K562 (cell line): ENCODE measurements around the gene PLEKHA6.

Experiments
- BCLAF1 ChIP-seq, 2 experiments: fragments of 450-650 bp in 1 of 2; IDR thresholded peaks; 2 replicates each; pipeline ENCODE4 v1.6.1; 2011 to 2017; ENCODE audit warnings: low read depth in 2 of 2, antibody characterized with exemption in 1 of 2, borderline replicate concordance in 1 of 2, low read length in 1 of 2, mild to moderate bottlenecking in 1 of 2, mixed read lengths in 1 of 2; ENCODE audit not compliant: control insufficient read depth in 1 of 2
- CBFB ChIP-seq: sonication (generic); formaldehyde crosslinking; IDR thresholded peaks from 2 replicates; pipeline ENCODE4 v1.4.0; 2020; ENCODE audit warnings: mild to moderate bottlenecking, missing genetic modification reagents
- CEBPZ ChIP-seq: fragments of 150-350 bp; IDR thresholded peaks from 2 replicates; pipeline ENCODE4 v1.6.1; 2014; ENCODE audit warnings: low read depth, mild to moderate bottlenecking, low read length, borderline replicate concordance
- CTCF ChIP-seq, 3 experiments: IDR thresholded peaks in 2 of 3; conservative IDR thresholded peaks in 1 of 3; 2 replicates each; pipeline ENCODE4 v1.5.1; 2011 to 2012; ENCODE audit warnings: low read length in 3 of 3, mild to moderate bottlenecking in 3 of 3, control low read depth in 2 of 3, improper control_type of control experiment in 1 of 3, inconsistent platforms in 1 of 3, low read depth in 1 of 3, mixed read lengths in 1 of 3, moderate library complexity in 1 of 3; ENCODE audit not compliant: insufficient read depth in 2 of 3
- ESRRA ChIP-seq: fragments of 450-650 bp; IDR thresholded peaks from 2 replicates; pipeline ENCODE4 v1.6.1; 2014; ENCODE audit warnings: low read depth, mild to moderate bottlenecking, moderate library complexity, borderline replicate concordance
- HCFC1 ChIP-seq: IDR thresholded peaks from 2 replicates; pipeline ENCODE4 v1.6.1; 2012; ENCODE audit warnings: low read depth, low read length, improper control_type of control experiment
- MYNN ChIP-seq, 2 experiments: sonication (generic); formaldehyde crosslinking in 1 of 2; IDR thresholded peaks; 2 replicates each; pipeline versions ENCODE4 v1.5.0 to v1.6.1; 2016 to 2020; ENCODE audit warnings: antibody characterized with exemption in 1 of 2, missing genetic modification reagents in 1 of 2
- PHF21A ChIP-seq: fragments of 450-650 bp; IDR thresholded peaks from 2 replicates; pipeline ENCODE4 v1.6.1; 2017; ENCODE audit warnings: low read depth, borderline replicate concordance
- PKNOX1 ChIP-seq: fragments of 450-650 bp; IDR thresholded peaks from 2 replicates; pipeline ENCODE4 v1.6.1; 2016
- RAD21 ChIP-seq, 2 experiments: fragments of 250-450 bp in 1 of 2; fragments of 450-650 bp in 1 of 2; sonication (Bioruptor Pico) in 1 of 2; formaldehyde crosslinking in 1 of 2; IDR thresholded peaks in 1 of 2; conservative IDR thresholded peaks in 1 of 2; 2 replicates each; pipeline versions ENCODE4 v1.4.0 to v1.8.0; 2020 to 2022; ENCODE audit warnings: mild to moderate bottlenecking in 2 of 2, moderate library complexity in 1 of 2
- SOX6 ChIP-seq: fragments of 450-650 bp; IDR thresholded peaks from 2 replicates; pipeline ENCODE4 v1.6.1; 2014; ENCODE audit warnings: mild to moderate bottlenecking
- ZNF146 ChIP-seq: IDR thresholded peaks from one replicate; pipeline ENCODE4 v1.6.1; 2018; ENCODE audit warnings: missing compliant biosample characterization; ENCODE audit not compliant: unreplicated experiment
- ZNF277 ChIP-seq: fragments of 250-450 bp; sonication (Bioruptor Pico); IDR thresholded peaks from 2 replicates; pipeline ENCODE4 v1.8.0; 2022; ENCODE audit warnings: inconsistent platforms, mild to moderate bottlenecking, moderate library complexity, borderline replicate concordance

- no peak for TF ChIP-seq HCFC1
- no peak for TF ChIP-seq PHF21A
- no peak for TF ChIP-seq CBFB (CRISPR knock-in tag)
- TF ChIP-seq CTCF (IDR thresholded peaks at IDR 0.05 in 2 of 3, conservative IDR thresholded peaks at IDR 0.05 in 1 of 3; ENCODE audit: insufficient read depth in 2 of 3, low read depth in 1 of 3, low read length in 3 of 3) = peak; percentile 62 to 70 (median 65)
- TF ChIP-seq MYNN (IDR thresholded peaks at IDR 0.05) = no peak
- TF ChIP-seq MYNN (CRISPR knock-in tag; IDR thresholded peaks at IDR 0.05) = no peak
- no peak for TF ChIP-seq ZNF146 (CRISPR knock-in tag)
- no peak for TF ChIP-seq PKNOX1
- TF ChIP-seq RAD21 (CRISPR knock-in tag; conservative IDR thresholded peaks at IDR 0.05 in 1 of 2, IDR thresholded peaks at IDR 0.05 in 1 of 2) = peak; percentile 40 to 68
- TF ChIP-seq ESRRA = no peak
- TF ChIP-seq CEBPZ = no peak
- no peak for TF ChIP-seq ZNF277 (CRISPR knock-in tag)
- TF ChIP-seq BCLAF1 (IDR thresholded peaks at IDR 0.05; ENCODE audit: borderline replicate concordance in 1 of 2, control insufficient read depth in 1 of 2, low read depth in 2 of 2, low read length in 1 of 2) = no peak
- no peak for TF ChIP-seq SOX6
These were observed 7.0 kb upstream of the PLEKHA6 start for GRCh38 chr1:204366759-204367158.
